T-cell (primary cell): ENCODE measurements around the gene GRAP2. TPM values are rescaled to one million over a fixed set of nuclear protein-coding genes. Genes with fewer than 3 reads are reported as not detected.

Source experiments
- ATAC-seq, 4 experiments: fragments of 200-7000 bp in 3 of 4; fragments of 150-1000 bp in 1 of 4; cut with Tn5 transposase; replicated peaks in 1 of 4; 1 replicate in 3 of 4; 2 replicates in 1 of 4; pipeline ENCODE4 v1.10.0; 2021; ENCODE audit warnings: moderate library complexity in 3 of 4, mild to moderate bottlenecking in 2 of 4, moderate number of reproducible peaks in 1 of 4
- CTCF ChIA-PET, 2 donors: fragments of 300-600 bp; sonication (Branson Sonifier 250); formaldehyde crosslinking; loops; one replicate each; lab custom pipeline; 2022; ENCODE audit warnings: antibody characterized with exemption in 2 of 2; lab: Charles Lee
- POLR2A ChIA-PET, 2 donors: fragments of 300-600 bp; sonication (Branson Sonifier 250); formaldehyde crosslinking; loops; one replicate each; lab custom pipeline; 2022; ENCODE audit warnings: antibody characterized with exemption in 2 of 2; lab: Charles Lee
- DNase-seq, 35 experiments: peaks; one replicate each; pipeline versions ENCODE4 v3.0.0 to v3.0.0-alpha.2; 2013 to 2023
- H3K27ac ChIP-seq: one replicate; pipeline ENCODE4 v1.5.1; 2013; ENCODE audit warnings: low read length
- H3K27me3 ChIP-seq, 2 experiments: replicated peaks in 1 of 2; 1 replicate in 1 of 2; 2 replicates in 1 of 2; pipeline versions ENCODE4 v1.6.1 to v1.7.0; 2013; ENCODE audit warnings: low read length in 1 of 2, mixed read lengths in 1 of 2; ENCODE audit not compliant: control insufficient read depth in 2 of 2, insufficient read depth in 2 of 2; ENCODE audit errors: extremely low read depth in 1 of 2
- H3K36me3 ChIP-seq, 2 donors: 1 replicate in 1 of 2; 2 replicates in 1 of 2; pipeline versions ENCODE4 v1.6.1 to v1.7.0; 2013; ENCODE audit warnings: low read length in 1 of 2; ENCODE audit not compliant: control insufficient read depth in 2 of 2, insufficient read depth in 1 of 2; ENCODE audit errors: extremely low read depth in 1 of 2
- H3K4me1 ChIP-seq, 2 experiments: 1 replicate in 1 of 2; 2 replicates in 1 of 2; pipeline versions ENCODE4 v1.6.1 to v1.7.0; 2013; ENCODE audit warnings: low read length in 2 of 2, mixed read lengths in 1 of 2; ENCODE audit not compliant: insufficient read depth in 2 of 2, control insufficient read depth in 1 of 2; ENCODE audit errors: extremely low read depth in 1 of 2
- H3K4me3 ChIP-seq, 2 donors: 1 replicate in 1 of 2; 2 replicates in 1 of 2; pipeline versions ENCODE4 v1.5.1 to v1.7.0; 2013; ENCODE audit warnings: mild to moderate bottlenecking in 2 of 2, low read length in 1 of 2, moderate library complexity in 1 of 2; ENCODE audit not compliant: control insufficient read depth in 1 of 2; ENCODE audit errors: extremely low read depth in 1 of 2
- H3K9me3 ChIP-seq: 2 replicates; pipeline ENCODE4 v1.7.0; 2013
- H3K27ac Mint-ChIP-seq, 2 donors: one replicate each; pipeline ENCODE4 v1.8.0; 2020 to 2021; ENCODE audit warnings: mild to moderate bottlenecking in 2 of 2, mixed read lengths in 2 of 2
- H3K27me3 Mint-ChIP-seq, 2 donors: one replicate each; pipeline ENCODE4 v1.8.0; 2021 to 2022; ENCODE audit warnings: mixed read lengths in 2 of 2
- H3K36me3 Mint-ChIP-seq: one replicate; pipeline ENCODE4 v1.8.0; 2021; ENCODE audit warnings: mixed read lengths
- H3K4me1 Mint-ChIP-seq, 3 donors: one replicate each; pipeline ENCODE4 v1.8.0; 2020 to 2022; ENCODE audit warnings: mixed read lengths in 3 of 3, mild to moderate bottlenecking in 1 of 3
- H3K4me3 Mint-ChIP-seq, 3 donors: one replicate each; pipeline ENCODE4 v1.8.0; 2020 to 2022; ENCODE audit warnings: mild to moderate bottlenecking in 3 of 3, mixed read lengths in 3 of 3, moderate library complexity in 3 of 3
- H3K9me3 Mint-ChIP-seq, 3 donors: one replicate each; pipeline ENCODE4 v1.8.0; 2020 to 2022; ENCODE audit warnings: mixed read lengths in 3 of 3
- WGBS: methylation state at CpG from one replicate; pipeline ENCODE4 v1.1.5; 2013; ENCODE audit warnings: missing lambda C conversion rate; ENCODE audit not compliant: insufficient coverage; 5-methylcytosine and 5-hydroxymethylcytosine counted together
- total RNA-seq, 35 experiments: library from RNA in 6 of 35; stranded (reverse) in 6 of 35; fragments of 120-200 nt in 1 of 35; gene quantifications; one replicate each; pipeline versions ENCODE4 v1.2.1 to v1.2.4 and lab custom pipeline; 2013 to 2026

GRAP2 gene
- total RNA-seq, 5 donors from 2014 or later (not counting 1 experiment from before 2014, with no cell fraction given), result 138 to 199 (median 157) TPM

DNA sequence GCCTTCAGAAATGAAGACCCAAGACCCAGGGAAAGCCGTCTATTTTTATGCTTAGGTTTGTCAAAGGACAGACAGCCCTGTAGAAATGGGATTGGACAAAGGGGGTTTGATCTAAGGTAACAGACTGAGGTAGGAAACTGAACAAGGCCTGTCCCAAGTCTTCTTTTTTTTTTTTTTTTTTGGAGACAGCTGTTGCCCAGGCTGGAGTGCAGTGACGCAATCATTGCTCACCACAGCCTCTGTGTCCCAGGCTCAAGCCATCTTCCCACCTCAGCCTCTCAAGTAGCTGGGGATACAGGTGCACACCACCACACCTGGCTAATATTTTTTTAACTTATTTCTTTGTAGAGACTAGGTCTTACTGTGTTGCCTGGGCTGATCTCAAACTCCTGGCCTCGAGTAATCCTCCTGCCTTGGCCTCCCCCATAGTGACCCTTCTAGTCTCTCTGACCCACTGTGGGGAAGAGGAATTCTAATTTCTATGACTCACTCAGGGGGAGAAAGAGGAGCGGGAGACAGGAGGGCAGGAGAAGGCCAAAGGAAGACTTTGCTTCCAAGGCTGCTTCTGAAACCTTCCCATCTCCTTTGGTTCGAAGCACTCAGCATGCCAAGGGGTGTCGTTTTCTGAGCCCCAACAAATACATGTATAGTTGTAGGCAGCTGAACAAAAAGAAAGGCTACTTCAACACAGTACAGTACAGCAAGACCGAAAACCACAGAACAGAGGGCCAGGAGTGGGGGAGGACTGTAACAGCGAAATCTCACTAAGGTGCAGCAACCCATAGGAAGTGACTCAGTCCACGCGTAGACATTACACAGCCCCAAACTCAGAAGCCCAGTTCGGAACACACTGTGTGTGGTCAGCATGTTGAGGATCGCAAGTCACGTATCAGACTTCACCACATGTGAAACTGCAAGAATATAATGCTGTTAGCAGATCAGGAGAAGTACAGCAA lies 60.2 kb downstream of the GRAP2 start:
- Histone ChIP-seq H3K36me3 (peaks cover 16 to 86% of the 10 kb centered on the region in 2 donors), H3K4me3 (no peak overlapping the region), H3K4me1 (peaks cover 30 to 64% of the 10 kb centered on the region in 2 experiments), H3K27ac (peak overlapping the region; percentile 66), H3K27me3 (no peaks in the 10 kb centered on the region), H3K9me3 (no peaks in the 10 kb centered on the region)
- peak in 34 of 35 experiments; percentile 23 to 77 (median 55) for DNase-seq
- ATAC-seq, result peak; percentile 74 to 86 (median 78)
- H3K9me3 Mint-ChIP-seq, result no peaks in the 10 kb centered on the region
- CTCF ChIA-PET, result interaction anchor here in 1 of 2 donors (0.6 to 0.8 kb wide), 3 partner anchors 9 to 40 kb away, joined by 3 to 5 read pairs (median 5); no protein-coding TSS in a partner anchor
- peaks cover 60 to 68% (median 61%) of the 10 kb centered on the region in 3 donors for H3K4me1 Mint-ChIP-seq
- peak overlapping the region in 2 of 3 donors; percentile 47 to 66 for H3K4me3 Mint-ChIP-seq
- H3K27ac Mint-ChIP-seq, result peak overlapping the region; percentile 88 to 91
- no peaks in the 10 kb centered on the region for H3K27me3 Mint-ChIP-seq
- WGBS, result 6% methylated on average over 6 of the region's 13 CpGs
- peaks cover 71% of the 10 kb centered on the region for H3K36me3 Mint-ChIP-seq
- POLR2A ChIA-PET, result interaction anchor here in 1 of 2 donors (0.6 kb wide), 1 partner anchor 15 kb away, joined by 3 read pairs; no protein-coding TSS in a partner anchor

GRCh38 chr22:39962071-39962470 lies 61.2 kb downstream of the GRAP2 start:
- Histone ChIP-seq H3K27me3 (no peaks in the 10 kb centered on the region), H3K36me3 (peaks cover 21 to 90% of the 10 kb centered on the region in 2 donors), H3K9me3 (no peaks in the 10 kb centered on the region), H3K4me1 (peaks cover 28 to 54% of the 10 kb centered on the region in 2 experiments), H3K4me3 (no peak overlapping the region), H3K27ac (peak overlapping the region; percentile 66)
- WGBS, result no CpG with 5 or more reads among the region's 9 CpGs
- Mint-ChIP-seq H3K27me3 (no peaks in the 10 kb centered on the region), H3K4me1 (peaks cover 55 to 63% (median 56%) of the 10 kb centered on the region in 3 donors), H3K9me3 (no peaks in the 10 kb centered on the region), H3K4me3 (peak overlapping the region in 1 of 3 donors; percentile 38), H3K27ac (peak overlapping the region; percentile 88 to 91), H3K36me3 (peaks cover 77% of the 10 kb centered on the region)
- ChIA-PET CTCF (interaction anchor here (0.8 to 0.9 kb wide), 2 partner anchors 11 to 22 kb away, joined by 4 to 5 read pairs; no protein-coding TSS in a partner anchor), POLR2A (no interaction called here)
- ATAC-seq, result no peak
- DNase-seq, result no peak

DNA sequence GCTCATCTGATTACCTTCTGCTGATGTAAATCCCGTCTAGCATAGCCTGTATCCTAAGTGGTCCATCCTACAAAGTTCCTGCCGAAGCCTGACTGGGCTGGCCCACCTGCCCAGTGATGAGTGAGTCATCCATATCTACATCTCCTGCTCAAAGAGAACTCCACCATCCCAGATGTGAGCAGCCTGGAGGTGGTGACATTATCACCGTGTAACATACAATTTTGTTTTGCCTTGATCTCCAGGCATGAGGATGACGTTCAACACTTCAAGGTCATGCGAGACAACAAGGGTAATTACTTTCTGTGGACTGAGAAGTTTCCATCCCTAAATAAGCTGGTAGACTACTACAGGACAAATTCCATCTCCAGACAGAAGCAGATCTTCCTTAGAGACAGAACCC lies 64.9 kb downstream of the GRAP2 start:
- no peaks in the 10 kb centered on the region for H3K27me3 ChIP-seq
- POLR2A ChIA-PET, result interaction anchor here (0.6 to 0.9 kb wide), 2 partner anchors 79 to 103 kb away, joined by 3 read pairs; no protein-coding TSS in a partner anchor
- DNase-seq, result no peak
- H3K36me3 Mint-ChIP-seq, result peaks cover 77% of the 10 kb centered on the region
- WGBS, result 92% methylated on average over 3 of the region's 5 CpGs
- H3K36me3 ChIP-seq, result peaks cover 20 to 91% of the 10 kb centered on the region in 2 donors
- H3K9me3 ChIP-seq, result no peaks in the 10 kb centered on the region
- ATAC-seq, result no peak
- peaks cover 5 to 18% of the 10 kb centered on the region in 2 experiments for H3K4me1 ChIP-seq
- CTCF ChIA-PET, result no interaction called here
- H3K4me1 Mint-ChIP-seq, result peaks cover 21 to 29% (median 28%) of the 10 kb centered on the region in 3 donors
- no peak overlapping the region for H3K4me3 Mint-ChIP-seq
- H3K27ac Mint-ChIP-seq, result peak overlapping the region; percentile 3 to 84
- no peaks in the 10 kb centered on the region for H3K9me3 Mint-ChIP-seq
- no peak overlapping the region for H3K27ac ChIP-seq
- H3K27me3 Mint-ChIP-seq, result no peaks in the 10 kb centered on the region
- no peak overlapping the region for H3K4me3 ChIP-seq

- no peaks in the 10 kb centered on the region for H3K9me3 Mint-ChIP-seq
- Histone ChIP-seq H3K9me3 (no peaks in the 10 kb centered on the region), H3K27ac (no peak overlapping the region), H3K4me3 (no peak overlapping the region), H3K36me3 (peaks cover 27 to 94% of the 10 kb centered on the region in 2 donors), H3K27me3 (no peaks in the 10 kb centered on the region), H3K4me1 (peaks cover 2 to 10% of the 10 kb centered on the region in 2 experiments)
- ATAC-seq (no peak), DNase-seq (no peak)
- ChIA-PET POLR2A (interaction anchor here (0.6 to 0.9 kb wide), 3 partner anchors 78 to 112 kb away, joined by 3 read pairs; no protein-coding TSS in a partner anchor), CTCF (no interaction called here)
- peaks cover 80% of the 10 kb centered on the region for H3K36me3 Mint-ChIP-seq
- peak overlapping the region; percentile 25 to 80 for H3K27ac Mint-ChIP-seq
- H3K4me3 Mint-ChIP-seq, result no peak overlapping the region
- no peaks in the 10 kb centered on the region for H3K27me3 Mint-ChIP-seq
- H3K4me1 Mint-ChIP-seq, result peaks cover 15 to 23% (median 21%) of the 10 kb centered on the region in 3 donors
- no CpG with 5 or more reads among the region's 2 CpGs for WGBS
Observed at GRCh38 chr22:39966470-39966869, 65.6 kb downstream of the GRAP2 start.

DNA sequence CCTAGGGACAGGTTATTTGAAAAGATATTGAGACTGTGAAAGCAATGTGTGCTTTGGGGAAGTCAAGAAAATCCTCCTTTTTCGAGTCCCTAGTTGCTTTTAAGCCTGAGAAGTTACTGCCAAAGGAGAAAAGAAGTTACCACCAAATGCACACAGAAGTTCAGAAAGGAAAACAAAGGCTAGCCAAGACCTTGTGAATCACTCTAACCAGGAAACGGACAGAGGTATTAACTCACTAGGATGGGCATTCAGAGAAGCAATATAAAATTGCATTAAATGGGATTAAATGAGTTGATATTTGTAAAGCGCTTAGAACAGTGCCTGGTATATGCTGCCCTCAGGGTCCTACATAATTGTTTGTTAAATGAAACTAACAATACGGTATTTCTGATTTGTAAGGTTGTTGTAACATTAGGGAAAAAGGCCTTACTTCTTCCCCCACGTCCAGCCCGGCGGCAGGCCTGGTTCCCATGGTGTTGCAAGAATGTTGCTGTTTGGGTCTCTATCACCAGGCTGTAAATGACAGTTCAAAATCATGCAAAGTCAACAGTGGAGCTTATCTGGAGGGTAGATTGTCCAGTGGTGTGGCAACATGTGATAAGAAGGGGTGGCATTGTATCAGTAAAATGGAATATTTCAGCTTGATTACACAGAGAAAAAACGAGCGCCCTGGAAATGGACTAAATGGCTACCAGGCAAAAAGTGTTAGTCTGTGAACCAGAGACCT lies 66.4 kb downstream of the GRAP2 start:
- H3K27me3 Mint-ChIP-seq, result no peaks in the 10 kb centered on the region
- POLR2A ChIA-PET, result interaction anchor here in 1 of 2 donors (0.6 kb wide), 1 partner anchor 111 kb away, joined by 3 read pairs; no protein-coding TSS in a partner anchor
- H3K36me3 Mint-ChIP-seq, result peaks cover 81% of the 10 kb centered on the region
- WGBS, result 100% methylated on average over 5 of the region's 9 CpGs
- peaks cover 9 to 21% (median 15%) of the 10 kb centered on the region in 3 donors for H3K4me1 Mint-ChIP-seq
- no peak for ATAC-seq
- Histone ChIP-seq H3K27ac (no peak overlapping the region), H3K4me1 (peaks cover 0 to 5% of the 10 kb centered on the region in 2 experiments), H3K27me3 (no peaks in the 10 kb centered on the region), H3K36me3 (peaks cover 34 to 98% of the 10 kb centered on the region in 2 donors), H3K4me3 (no peak overlapping the region), H3K9me3 (no peaks in the 10 kb centered on the region)
- peak overlapping the region; percentile 65 to 80 for H3K27ac Mint-ChIP-seq
- no peak for DNase-seq
- H3K9me3 Mint-ChIP-seq, result no peaks in the 10 kb centered on the region
- CTCF ChIA-PET, result interaction anchor here in 1 of 2 donors (0.5 kb wide), 1 partner anchor 291 kb away, joined by 7 read pairs; no protein-coding TSS in a partner anchor
- H3K4me3 Mint-ChIP-seq, result no peak overlapping the region
